SH-SY5Y (cell line): ENCODE measurements around the gene ABTB2.

Source experiments
- GATA2 ChIP-seq: IDR thresholded peaks from 2 replicates; pipeline ENCODE4 v1.6.1; 2011; ENCODE audit warnings: mild to moderate bottlenecking, low read depth, low read length
- GATA3 ChIP-seq: IDR thresholded peaks from 2 replicates; pipeline ENCODE4 v1.6.1; 2011; ENCODE audit warnings: low read depth, mild to moderate bottlenecking, low read length, moderate library complexity

ABTB2 gene

DNA sequence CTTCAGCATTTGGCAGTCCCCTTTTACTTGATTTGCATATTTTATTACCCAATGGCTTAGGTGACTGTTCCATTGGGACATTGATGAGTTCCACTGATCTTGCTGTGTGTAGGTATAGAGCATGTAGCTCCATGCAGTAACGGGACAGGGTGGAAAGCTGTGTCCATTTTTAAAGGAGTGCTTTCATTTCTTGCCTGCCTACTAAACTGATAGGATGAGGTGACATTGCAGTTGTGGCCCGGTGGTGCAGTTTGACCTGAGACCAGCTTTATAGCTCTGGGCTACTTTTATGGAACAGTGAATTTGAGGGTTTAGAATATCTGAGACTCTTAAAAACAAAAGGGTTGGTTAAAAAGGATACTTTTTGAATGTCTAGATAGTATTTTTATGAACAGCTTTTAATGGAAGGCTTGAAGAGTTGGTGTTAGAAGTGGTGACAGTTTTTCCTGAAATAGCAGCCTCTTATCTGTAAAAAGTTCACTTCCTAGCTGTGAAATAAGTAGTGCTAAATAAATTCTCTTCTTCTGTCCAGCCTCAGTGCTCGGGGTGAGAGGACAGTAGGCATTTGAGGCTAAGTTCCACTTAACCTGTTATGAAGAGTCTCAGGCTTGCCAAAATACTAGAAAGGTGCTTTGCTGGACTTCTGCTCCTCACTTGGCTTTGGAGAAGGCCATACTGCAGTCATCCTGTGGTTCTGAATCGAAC lies 225.4 kb downstream of the ABTB2 start:
- TF ChIP-seq GATA3 = no peak
- TF ChIP-seq GATA2 = no peak

DNA sequence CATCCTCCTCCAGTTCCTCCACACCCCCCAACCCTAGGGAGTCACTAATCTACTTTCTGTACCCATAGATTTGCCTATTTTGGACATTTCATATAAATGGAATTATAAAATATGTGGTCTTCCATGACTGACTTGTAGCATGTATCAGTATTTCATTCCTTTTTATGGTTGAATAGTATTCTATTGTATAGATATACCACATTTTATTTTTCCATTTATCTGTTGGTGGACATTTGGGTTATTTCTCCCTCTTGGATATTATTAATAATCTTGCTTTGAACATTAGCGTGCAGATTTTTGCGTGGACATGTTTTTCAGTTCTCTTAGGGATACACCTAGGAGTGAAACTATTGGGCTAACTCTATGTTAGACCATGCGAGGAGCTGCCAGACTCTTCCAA lies 229.0 kb downstream of the ABTB2 start:
- TF ChIP-seq GATA2 (no peak), GATA3 (no peak)

DNA sequence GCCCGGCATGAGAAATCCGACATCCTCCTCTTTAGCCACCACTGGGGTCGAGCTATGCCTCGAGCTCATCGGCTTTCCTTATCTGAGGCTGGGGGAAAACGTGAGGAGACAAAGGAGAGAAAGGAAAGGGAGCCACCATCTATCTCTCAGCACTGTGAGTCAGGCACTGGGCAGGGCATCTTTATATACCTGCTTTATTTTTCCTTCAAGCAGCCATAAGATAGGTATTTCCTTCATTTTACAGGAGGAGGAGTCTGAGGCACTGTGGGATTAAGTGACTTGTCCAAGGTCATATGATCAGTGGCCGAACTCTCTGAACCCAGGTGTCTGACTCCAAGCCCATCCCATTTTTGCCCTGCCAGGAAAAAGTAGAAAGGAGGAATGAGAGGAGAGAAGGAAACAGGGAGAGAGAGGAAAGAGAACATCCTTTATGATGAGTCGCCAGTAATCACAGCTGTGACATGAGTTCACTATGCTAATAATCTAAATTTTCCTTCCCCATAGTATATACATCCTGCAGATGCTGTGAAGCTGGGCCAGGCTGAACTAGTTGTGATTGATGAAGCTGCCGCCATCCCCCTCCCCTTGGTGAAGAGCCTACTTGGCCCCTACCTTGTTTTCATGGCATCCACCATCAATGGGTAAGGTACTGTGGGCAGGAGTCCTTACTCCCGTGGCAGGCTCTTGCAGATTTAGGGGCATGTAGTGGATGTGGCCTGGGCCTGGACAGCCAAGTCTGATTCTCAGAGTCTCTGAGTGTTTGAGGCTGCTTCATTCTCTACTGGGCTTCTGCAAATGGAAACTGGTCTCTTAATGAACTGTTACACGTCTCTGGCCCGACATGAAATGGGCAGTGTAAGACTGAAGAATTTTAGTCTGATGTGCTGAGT lies 230.6 kb downstream of the ABTB2 start:
- TF ChIP-seq GATA2 (no peak), GATA3 (no peak)

DNA sequence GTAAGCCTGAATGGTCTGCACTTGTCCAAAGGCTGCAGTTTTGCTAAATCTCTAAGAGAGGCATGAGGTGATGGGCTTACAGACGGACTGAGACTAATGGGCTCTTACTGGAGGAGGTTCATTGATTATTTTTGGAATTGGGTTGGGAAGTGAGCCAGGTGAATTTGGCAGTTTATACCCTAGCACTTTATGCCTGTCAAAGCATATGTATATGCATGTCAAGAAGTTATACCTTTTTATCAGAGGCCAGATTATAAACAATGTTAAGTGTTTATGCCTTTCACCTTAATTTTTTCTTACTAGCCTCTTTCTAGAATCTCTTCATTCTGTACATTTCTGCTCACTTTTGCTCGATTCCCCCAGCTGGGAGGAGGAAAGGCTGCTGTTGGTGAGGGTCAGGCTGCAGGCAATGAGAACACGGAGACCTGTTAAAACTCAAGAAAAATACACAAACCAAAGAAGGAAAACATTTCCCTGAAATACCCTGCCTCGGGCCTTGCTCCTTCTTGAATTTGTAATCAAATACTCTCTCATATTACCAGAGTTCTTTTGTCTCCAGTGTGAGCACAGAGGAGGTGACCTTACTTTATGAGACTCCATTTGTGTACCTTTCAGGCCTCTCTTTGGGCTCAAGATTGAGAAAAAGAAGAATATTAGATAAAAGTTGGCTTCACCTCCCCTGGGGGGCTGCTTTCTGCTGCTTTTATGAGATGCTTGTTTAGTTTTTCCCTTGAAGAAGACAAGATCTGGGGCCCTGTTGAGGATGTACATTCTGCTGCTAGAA lies 232.7 kb downstream of the ABTB2 start:
- TF ChIP-seq GATA2 (no peak), GATA3 (no peak)

DNA sequence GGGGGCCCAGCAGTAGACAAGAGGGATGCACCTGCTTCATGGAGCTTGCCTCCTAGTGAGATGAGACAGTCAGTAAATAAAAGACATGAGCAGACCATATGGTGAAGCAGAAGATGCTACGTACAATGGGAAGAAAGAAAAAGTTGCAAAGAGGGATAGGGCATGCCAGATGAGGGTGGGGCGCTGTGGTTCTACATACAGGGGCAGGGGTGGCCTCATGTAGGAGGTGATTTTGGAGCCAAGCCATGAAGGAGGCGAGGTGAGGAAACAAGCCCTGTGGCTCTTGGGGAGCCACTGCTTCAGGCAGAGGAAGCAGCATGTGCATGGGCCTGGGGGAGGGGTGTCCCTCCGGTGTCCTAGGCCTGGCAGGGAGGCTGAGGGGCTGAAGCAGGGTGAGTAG lies 237.2 kb downstream of the ABTB2 start:
- TF ChIP-seq GATA3 (no peak), GATA2 (no peak)

DNA sequence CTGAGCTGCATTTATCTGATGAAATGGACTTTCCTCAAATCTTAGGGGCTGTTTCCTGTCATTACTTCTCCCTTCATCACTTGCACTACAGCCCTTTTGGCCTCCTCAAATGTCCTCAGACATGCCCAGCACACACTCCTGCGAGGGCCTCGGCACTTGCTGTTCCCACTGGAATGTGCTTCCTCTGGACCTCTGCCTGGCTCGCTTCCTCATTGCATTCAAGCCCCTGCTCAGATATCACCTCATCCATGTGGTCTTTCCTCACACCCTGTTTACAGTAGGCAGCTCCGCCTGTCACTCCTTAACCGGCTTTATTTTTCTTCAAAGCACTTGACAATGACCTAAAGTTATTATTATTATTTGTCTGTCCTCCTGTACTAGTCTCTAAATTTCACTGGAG lies 243.3 kb downstream of the ABTB2 start:
- no peak for TF ChIP-seq GATA3
- no peak for TF ChIP-seq GATA2

DNA sequence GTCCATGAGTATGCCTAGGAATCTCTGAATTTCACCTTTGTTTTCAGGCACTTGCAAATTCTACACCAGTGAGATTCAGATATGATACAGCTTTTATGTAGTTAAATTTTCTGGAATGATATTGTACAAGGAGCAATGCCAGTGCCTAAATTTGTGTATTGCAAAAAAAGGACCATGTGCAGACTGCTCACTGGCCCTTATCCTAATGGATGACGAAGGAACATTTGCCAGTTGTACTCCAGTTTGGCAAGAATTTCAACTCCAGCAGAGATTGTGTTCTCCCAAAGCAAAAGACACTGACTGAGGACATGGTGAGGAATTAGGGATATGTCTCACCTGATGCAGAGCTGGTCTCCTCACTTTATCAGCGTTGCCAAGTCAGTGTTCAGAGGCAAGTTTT lies 243.8 kb downstream of the ABTB2 start:
- TF ChIP-seq GATA2 (no peak), GATA3 (no peak)

DNA sequence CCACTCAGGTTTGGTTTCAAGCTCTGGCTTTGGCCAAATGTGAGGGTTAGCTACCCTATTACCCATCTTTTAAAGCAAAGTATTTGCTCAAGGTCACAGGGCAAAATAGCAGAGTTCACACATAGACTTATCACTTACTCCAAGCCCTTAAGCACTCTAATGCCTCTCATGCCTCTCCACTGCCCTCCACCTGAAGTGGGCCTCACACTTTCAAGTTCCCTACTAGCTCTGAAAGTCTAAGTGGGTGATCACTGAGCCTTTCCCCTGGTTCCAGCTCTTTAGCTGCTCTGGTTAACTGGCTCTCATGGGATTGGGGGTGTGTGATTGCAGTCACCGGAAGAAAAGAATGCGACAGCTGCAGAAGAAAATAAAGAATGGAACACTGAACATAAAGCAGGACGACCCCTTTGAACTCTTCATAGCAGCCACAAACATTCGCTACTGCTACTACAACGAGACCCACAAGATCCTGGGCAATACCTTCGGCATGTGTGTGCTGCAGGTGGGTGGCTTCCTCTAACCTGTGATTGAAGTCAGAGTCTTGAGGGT lies 246.0 kb downstream of the ABTB2 start:
- TF ChIP-seq GATA3 (no peak), GATA2 (no peak)

DNA sequence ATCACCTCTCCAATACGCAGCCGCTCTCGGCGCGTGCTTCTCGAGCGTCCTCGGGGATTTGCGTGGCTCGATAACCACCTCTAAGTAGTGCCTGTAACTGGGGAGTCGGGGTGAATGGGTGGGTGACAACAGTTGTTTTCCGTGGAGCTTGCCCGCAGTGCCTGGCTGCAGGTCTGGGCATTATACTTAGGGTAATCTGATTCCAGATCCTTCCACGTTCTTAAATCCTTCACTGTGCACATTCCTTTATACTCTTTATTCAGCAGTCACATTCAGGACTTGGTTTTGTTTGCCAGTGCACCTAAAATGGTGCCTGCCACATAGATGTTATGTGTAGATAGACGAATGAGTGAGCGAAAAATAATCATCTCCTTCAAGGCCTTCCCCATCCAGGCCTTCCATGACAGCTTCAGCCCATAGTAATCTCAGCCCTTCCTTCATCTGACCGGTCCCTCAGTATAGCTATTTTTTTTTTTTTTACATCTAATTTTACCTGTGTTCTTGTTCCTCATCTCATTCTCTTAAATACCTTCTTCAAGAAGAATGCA lies 251.8 kb downstream of the ABTB2 start:
- peak; percentile 27 for TF ChIP-seq GATA2
- TF ChIP-seq GATA3 = no peak

DNA sequence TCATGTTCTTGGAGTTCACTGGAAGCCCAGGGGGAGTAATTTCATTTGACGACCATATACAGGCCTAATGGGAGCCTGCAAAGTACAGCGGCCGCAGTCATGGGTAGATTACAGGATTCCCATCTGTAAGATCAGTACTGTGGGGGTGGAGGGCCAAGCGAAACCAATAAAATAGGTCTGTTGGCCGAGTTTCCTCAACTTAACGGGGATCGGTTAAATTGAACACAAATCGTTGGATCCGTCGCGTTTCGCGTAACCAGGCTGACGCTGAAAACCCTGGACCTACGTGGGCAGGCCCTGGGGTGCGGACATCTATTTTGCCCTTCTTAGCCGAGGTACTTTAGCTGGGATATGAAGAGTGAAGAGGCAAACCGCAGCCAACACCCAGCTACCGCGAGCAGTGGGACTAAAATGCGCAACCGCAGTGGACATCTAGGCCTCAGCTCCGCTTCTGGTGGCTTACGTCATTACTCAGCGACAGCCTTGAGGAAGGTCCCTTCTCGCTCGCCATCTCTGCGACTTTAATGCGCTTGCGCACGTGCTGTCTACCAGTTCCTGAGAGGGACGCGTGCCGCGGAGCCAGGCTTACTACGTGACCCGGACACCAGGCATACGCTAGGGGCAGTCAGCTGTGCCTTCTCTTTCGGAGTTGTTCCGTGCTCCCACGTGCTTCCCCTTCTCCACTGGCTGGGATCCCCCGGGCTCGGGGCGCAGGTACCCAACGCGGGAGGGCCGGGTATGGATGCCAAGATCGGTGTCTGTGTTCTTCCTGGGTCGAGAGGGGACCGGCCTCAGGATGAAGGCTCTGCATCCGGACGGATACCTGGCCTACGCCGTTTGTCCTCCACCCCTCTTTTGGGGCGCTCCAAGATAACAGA lies 252.5 kb downstream of the ABTB2 start, which contains the start of gene NAT10:
Gene NAT10, plus strand, starts transcription at position 551 of the 878 bp plus-strand sequence. CDS start 2,597 bp downstream, outside the sequence.
- TF ChIP-seq GATA2 = no peak
- TF ChIP-seq GATA3 = no peak

DNA sequence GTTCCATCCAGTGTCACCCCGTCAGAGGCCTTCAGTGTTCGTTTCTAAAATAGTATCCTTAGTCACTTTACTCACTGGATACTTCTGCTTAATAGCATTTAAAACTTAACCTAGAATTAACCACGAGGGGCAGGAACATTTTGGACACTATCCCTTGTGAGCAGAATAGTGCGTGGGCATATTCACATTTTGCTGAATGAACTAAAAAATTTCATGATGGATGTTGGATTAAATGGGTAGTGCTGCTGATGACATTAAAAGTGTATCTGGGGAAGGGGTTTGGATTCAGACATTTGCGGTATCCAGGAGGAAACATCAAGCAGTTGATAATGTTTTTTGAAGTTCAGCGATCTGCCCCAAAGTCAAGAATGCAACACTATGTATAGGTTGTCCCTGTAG lies 253.1 kb downstream of the ABTB2 start:
- TF ChIP-seq GATA2 (no peak), GATA3 (no peak)
